ENCODE results near the gene AP3S2.

AP3S2 gene

GRCh38 chr15:89829161-89829560 lies 64.6 kb downstream of the AP3S2 start:
- Histone ChIP-seq H3K9ac (ENCODE audit: low read length) (no peak overlapping the region), H3K9me2 (replicated peaks; ENCODE audit: insufficient read depth, low read length) (no peaks in the 10 kb centered on the region), H3F3A (ENCODE audit: insufficient read depth, low read length) (no peaks in the 10 kb centered on the region), H2AFZ (ENCODE audit: low read length) (no peak overlapping the region), H3K27me3 (replicated peaks; ENCODE audit: insufficient read depth, low read length) (no peaks in the 10 kb centered on the region), H3K27ac (ENCODE audit: low read length) (no peak overlapping the region), H3K9me3 (replicated peaks; ENCODE audit: insufficient read depth, low read length) (no peaks in the 10 kb centered on the region), H4K20me1 (ENCODE audit: insufficient read depth, low read length) (no peaks in the 10 kb centered on the region), H3K4me1 (ENCODE audit: low read length) (no peaks in the 10 kb centered on the region), H3K79me2 (ENCODE audit: low read length) (no peaks in the 10 kb centered on the region), H3K4me3 (ENCODE audit: low read length) (no peak overlapping the region), H3K4me2 (ENCODE audit: low read depth, low read length) (no peak overlapping the region), H3K36me3 (replicated peaks; ENCODE audit: insufficient read depth, low read length) (no peaks in the 10 kb centered on the region)
- DNase-seq, result no peak
- no peak for TF ChIP-seq EZH2phosphoT487 (IDR thresholded peaks at IDR 0.05; ENCODE audit: low read length)
- TF ChIP-seq CTCF (IDR thresholded peaks at IDR 0.05; ENCODE audit: low read length), result no peak
- no peak for TF ChIP-seq EZH2 (optimal IDR thresholded peaks at IDR 0.05; ENCODE audit: low read depth, low read length)

- TF ChIP-seq EZH2phosphoT487 (IDR thresholded peaks at IDR 0.05; ENCODE audit: low read length) (no peak), EZH2 (optimal IDR thresholded peaks at IDR 0.05; ENCODE audit: low read depth, low read length) (no peak), CTCF (IDR thresholded peaks at IDR 0.05; ENCODE audit: low read length) (no peak)
- no peak for DNase-seq
- Histone ChIP-seq H2AFZ (ENCODE audit: low read length) (no peak overlapping the region), H3K27me3 (replicated peaks; ENCODE audit: insufficient read depth, low read length) (no peaks in the 10 kb centered on the region), H3K4me1 (ENCODE audit: low read length) (no peaks in the 10 kb centered on the region), H3K79me2 (ENCODE audit: low read length) (no peaks in the 10 kb centered on the region), H3K9ac (ENCODE audit: low read length) (no peak overlapping the region), H3K4me3 (ENCODE audit: low read length) (no peak overlapping the region), H3K4me2 (ENCODE audit: low read depth, low read length) (no peak overlapping the region), H3K27ac (ENCODE audit: low read length) (no peak overlapping the region), H3K9me3 (replicated peaks; ENCODE audit: insufficient read depth, low read length) (no peaks in the 10 kb centered on the region), H3F3A (ENCODE audit: insufficient read depth, low read length) (no peaks in the 10 kb centered on the region), H3K36me3 (replicated peaks; ENCODE audit: insufficient read depth, low read length) (no peaks in the 10 kb centered on the region), H3K9me2 (replicated peaks; ENCODE audit: insufficient read depth, low read length) (no peaks in the 10 kb centered on the region), H4K20me1 (ENCODE audit: insufficient read depth, low read length) (no peaks in the 10 kb centered on the region)
Measured at GRCh38 chr15:89828281-89829145, 65.3 kb downstream of the AP3S2 start.

- TF ChIP-seq EZH2phosphoT487 (IDR thresholded peaks at IDR 0.05; ENCODE audit: low read length), result no peak
- TF ChIP-seq CTCF (IDR thresholded peaks at IDR 0.05; ENCODE audit: low read length), result no peak
- TF ChIP-seq EZH2 (optimal IDR thresholded peaks at IDR 0.05; ENCODE audit: low read depth, low read length), result no peak
- DNase-seq, result no peak
- H3K9me2 ChIP-seq (replicated peaks; ENCODE audit: insufficient read depth, low read length), result no peaks in the 10 kb centered on the region
- H3F3A ChIP-seq (ENCODE audit: insufficient read depth, low read length), result no peaks in the 10 kb centered on the region
- H3K36me3 ChIP-seq (replicated peaks; ENCODE audit: insufficient read depth, low read length), result no peaks in the 10 kb centered on the region
- H3K4me3 ChIP-seq (ENCODE audit: low read length), result no peak overlapping the region
- H4K20me1 ChIP-seq (ENCODE audit: insufficient read depth, low read length), result no peaks in the 10 kb centered on the region
- H3K9me3 ChIP-seq (replicated peaks; ENCODE audit: insufficient read depth, low read length), result no peaks in the 10 kb centered on the region
- H3K27me3 ChIP-seq (replicated peaks; ENCODE audit: insufficient read depth, low read length), result no peaks in the 10 kb centered on the region
- H3K4me2 ChIP-seq (ENCODE audit: low read depth, low read length), result no peak overlapping the region
- no peak overlapping the region for H2AFZ ChIP-seq (ENCODE audit: low read length)
- no peak overlapping the region for H3K27ac ChIP-seq (ENCODE audit: low read length)
- H3K9ac ChIP-seq (ENCODE audit: low read length), result no peak overlapping the region
- no peaks in the 10 kb centered on the region for H3K79me2 ChIP-seq (ENCODE audit: low read length)
- H3K4me1 ChIP-seq (ENCODE audit: low read length), result no peaks in the 10 kb centered on the region
Measured at GRCh38 chr15:89827829-89828228, 66.0 kb downstream of the AP3S2 start.
